ENCODE results near the gene CSF1R.

CSF1R gene

GRCh38 chr5:150044712-150045111, 41.6 kb downstream of the CSF1R start:
- Histone ChIP-seq H3K4me3 (ENCODE audit: low read depth, low read length, poor library complexity, severe bottlenecking) (no peak overlapping the region), H3K27me3 (ENCODE audit: insufficient read depth, low read length) (no peaks in the 10 kb centered on the region), H3K9ac (ENCODE audit: low read length) (no peak overlapping the region), H4K20me1 (ENCODE audit: insufficient read depth, low read length) (no peaks in the 10 kb centered on the region), H2AFZ (ENCODE audit: low read length) (no peak overlapping the region), H3K4me2 (ENCODE audit: low read length) (no peak overlapping the region), H3K27ac (ENCODE audit: low read depth, low read length, poor library complexity, severe bottlenecking) (no peak overlapping the region), H3K79me2 (ENCODE audit: insufficient read depth, low read length) (no peaks in the 10 kb centered on the region), H3K4me1 (ENCODE audit: insufficient read depth, low read length, severe bottlenecking) (no peaks in the 10 kb centered on the region), H3K36me3 (ENCODE audit: insufficient read depth, low read length) (peaks cover 94% of the 10 kb centered on the region), H3K9me3 (ENCODE audit: low read length) (no peaks in the 10 kb centered on the region), H3K9me2 (ENCODE audit: low read depth, low read length) (no peaks in the 10 kb centered on the region), H3F3A (ENCODE audit: insufficient read depth, low read length) (no peaks in the 10 kb centered on the region)
- TF ChIP-seq EZH2 (IDR thresholded peaks at IDR 0.05; ENCODE audit: borderline replicate concordance, low read length) (no peak), CTCF (IDR thresholded peaks at IDR 0.05; ENCODE audit: low read length) (no peak)

- H3K9me3 ChIP-seq (ENCODE audit: low read length) = no peaks in the 10 kb centered on the region
- no peaks in the 10 kb centered on the region for H3K9me2 ChIP-seq (ENCODE audit: low read depth, low read length)
- H3K4me1 ChIP-seq (ENCODE audit: insufficient read depth, low read length, severe bottlenecking) = no peaks in the 10 kb centered on the region
- peaks cover 94% of the 10 kb centered on the region for H3K36me3 ChIP-seq (ENCODE audit: insufficient read depth, low read length)
- TF ChIP-seq EZH2 (IDR thresholded peaks at IDR 0.05; ENCODE audit: borderline replicate concordance, low read length) (no peak), CTCF (IDR thresholded peaks at IDR 0.05; ENCODE audit: low read length) (no peak)
- H3K9ac ChIP-seq (ENCODE audit: low read length) = no peak overlapping the region
- no peaks in the 10 kb centered on the region for H3F3A ChIP-seq (ENCODE audit: insufficient read depth, low read length)
- no peaks in the 10 kb centered on the region for H3K27me3 ChIP-seq (ENCODE audit: insufficient read depth, low read length)
- H3K79me2 ChIP-seq (ENCODE audit: insufficient read depth, low read length) = no peaks in the 10 kb centered on the region
- no peak overlapping the region for H3K4me2 ChIP-seq (ENCODE audit: low read length)
- no peak overlapping the region for H3K27ac ChIP-seq (ENCODE audit: low read depth, low read length, poor library complexity, severe bottlenecking)
- no peaks in the 10 kb centered on the region for H4K20me1 ChIP-seq (ENCODE audit: insufficient read depth, low read length)
- H2AFZ ChIP-seq (ENCODE audit: low read length) = no peak overlapping the region
- no peak overlapping the region for H3K4me3 ChIP-seq (ENCODE audit: low read depth, low read length, poor library complexity, severe bottlenecking)
These were observed 42.0 kb downstream of the CSF1R start for GRCh38 chr5:150044329-150044681.

GRCh38 chr5:150043657-150044328, 42.6 kb downstream of the CSF1R start:
- no peaks in the 10 kb centered on the region for H3F3A ChIP-seq (ENCODE audit: insufficient read depth, low read length)
- no peaks in the 10 kb centered on the region for H3K4me1 ChIP-seq (ENCODE audit: insufficient read depth, low read length, severe bottlenecking)
- H3K9ac ChIP-seq (ENCODE audit: low read length) = no peak overlapping the region
- H3K9me3 ChIP-seq (ENCODE audit: low read length) = no peaks in the 10 kb centered on the region
- H4K20me1 ChIP-seq (ENCODE audit: insufficient read depth, low read length) = no peaks in the 10 kb centered on the region
- H3K79me2 ChIP-seq (ENCODE audit: insufficient read depth, low read length) = no peaks in the 10 kb centered on the region
- no peaks in the 10 kb centered on the region for H3K27me3 ChIP-seq (ENCODE audit: insufficient read depth, low read length)
- no peak overlapping the region for H3K4me2 ChIP-seq (ENCODE audit: low read length)
- H3K4me3 ChIP-seq (ENCODE audit: low read depth, low read length, poor library complexity, severe bottlenecking) = no peak overlapping the region
- no peak for TF ChIP-seq CTCF (IDR thresholded peaks at IDR 0.05; ENCODE audit: low read length)
- TF ChIP-seq EZH2 (IDR thresholded peaks at IDR 0.05; ENCODE audit: borderline replicate concordance, low read length) = no peak
- H3K9me2 ChIP-seq (ENCODE audit: low read depth, low read length) = no peaks in the 10 kb centered on the region
- H2AFZ ChIP-seq (ENCODE audit: low read length) = no peak overlapping the region
- H3K36me3 ChIP-seq (ENCODE audit: insufficient read depth, low read length) = peaks cover 92% of the 10 kb centered on the region
- no peak overlapping the region for H3K27ac ChIP-seq (ENCODE audit: low read depth, low read length, poor library complexity, severe bottlenecking)
